SK-N-SH treated with all-trans-retinoic acid at 6 μM for 48 hours (cell line): Measurements from ENCODE around the gene N4BP2L1.

ENCODE experiments used
- BACH2 ChIP-seq: fragments of 250-450 bp; sonication (Bioruptor Pico); IDR thresholded peaks from 2 replicates; pipeline ENCODE4 v1.9.0; 2021; ENCODE audit warnings: mild to moderate bottlenecking, borderline replicate concordance
- CREB5 ChIP-seq: fragments of 250-450 bp; sonication (Bioruptor Pico); IDR thresholded peaks from 2 replicates; pipeline ENCODE4 v1.5.1; 2020; ENCODE audit warnings: low read depth, mild to moderate bottlenecking, moderate library complexity
- GLIS3 ChIP-seq: fragments of 250-450 bp; sonication (Bioruptor Pico); IDR thresholded peaks from 2 replicates; pipeline ENCODE4 v1.5.0; 2020; ENCODE audit warnings: mild to moderate bottlenecking, moderate library complexity
- OSR1 ChIP-seq: fragments of 250-450 bp; sonication (Bioruptor Pico); IDR thresholded peaks from 2 replicates; pipeline ENCODE4 v1.8.0; 2022; ENCODE audit warnings: moderate library complexity, mild to moderate bottlenecking, inconsistent platforms
- TCF4 ChIP-seq: fragments of 250-450 bp; sonication (Bioruptor Pico); IDR thresholded peaks from 2 replicates; pipeline ENCODE4 v1.8.0; 2021; ENCODE audit warnings: mild to moderate bottlenecking, moderate library complexity, borderline replicate concordance
- ZFP30 ChIP-seq: fragments of 450-650 bp; formaldehyde crosslinking; IDR thresholded peaks from 2 replicates; pipeline ENCODE4 v1.5.0; 2022; ENCODE audit warnings: mild to moderate bottlenecking, moderate library complexity
- ZNF8 ChIP-seq: fragments of 450-650 bp; formaldehyde crosslinking; IDR thresholded peaks from 2 replicates; pipeline ENCODE4 v1.5.0; 2020; ENCODE audit warnings: mild to moderate bottlenecking, moderate library complexity
- TF ChIP-seq, protein P1 (sequence below): fragments of 250-450 bp; sonication (Bioruptor Pico); IDR thresholded peaks from 2 replicates; pipeline ENCODE4 v1.5.0; 2020; ENCODE audit warnings: mild to moderate bottlenecking, moderate library complexity
- TF ChIP-seq, protein P2 (sequence below): fragments of 250-450 bp; sonication (Bioruptor Pico); IDR thresholded peaks from 2 replicates; pipeline ENCODE4 v1.8.0; 2021; ENCODE audit warnings: low read depth, mild to moderate bottlenecking, moderate library complexity, borderline replicate concordance

DNA sequence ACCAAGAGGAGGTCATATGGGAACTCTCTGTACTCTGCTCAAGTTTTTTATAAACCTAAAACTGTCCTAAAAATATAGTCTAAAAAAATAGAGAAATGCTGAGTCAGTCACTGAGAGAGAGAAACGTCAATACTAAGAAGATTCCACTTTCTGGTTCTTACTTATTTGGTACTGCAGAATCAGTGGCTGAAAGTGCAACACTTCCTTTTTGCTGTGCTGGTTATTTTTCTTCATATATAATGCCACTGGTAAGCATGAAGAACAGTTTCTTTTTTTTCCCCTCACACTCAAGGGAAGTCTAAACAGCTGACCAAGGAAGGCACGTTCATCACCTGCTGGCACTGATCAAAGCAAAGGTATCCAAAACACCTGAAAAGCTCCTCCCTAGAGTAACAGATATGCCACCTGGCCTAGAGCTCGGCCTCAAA lies 44.3 kb upstream of the N4BP2L1 start:
- TF ChIP-seq, protein P1, sequence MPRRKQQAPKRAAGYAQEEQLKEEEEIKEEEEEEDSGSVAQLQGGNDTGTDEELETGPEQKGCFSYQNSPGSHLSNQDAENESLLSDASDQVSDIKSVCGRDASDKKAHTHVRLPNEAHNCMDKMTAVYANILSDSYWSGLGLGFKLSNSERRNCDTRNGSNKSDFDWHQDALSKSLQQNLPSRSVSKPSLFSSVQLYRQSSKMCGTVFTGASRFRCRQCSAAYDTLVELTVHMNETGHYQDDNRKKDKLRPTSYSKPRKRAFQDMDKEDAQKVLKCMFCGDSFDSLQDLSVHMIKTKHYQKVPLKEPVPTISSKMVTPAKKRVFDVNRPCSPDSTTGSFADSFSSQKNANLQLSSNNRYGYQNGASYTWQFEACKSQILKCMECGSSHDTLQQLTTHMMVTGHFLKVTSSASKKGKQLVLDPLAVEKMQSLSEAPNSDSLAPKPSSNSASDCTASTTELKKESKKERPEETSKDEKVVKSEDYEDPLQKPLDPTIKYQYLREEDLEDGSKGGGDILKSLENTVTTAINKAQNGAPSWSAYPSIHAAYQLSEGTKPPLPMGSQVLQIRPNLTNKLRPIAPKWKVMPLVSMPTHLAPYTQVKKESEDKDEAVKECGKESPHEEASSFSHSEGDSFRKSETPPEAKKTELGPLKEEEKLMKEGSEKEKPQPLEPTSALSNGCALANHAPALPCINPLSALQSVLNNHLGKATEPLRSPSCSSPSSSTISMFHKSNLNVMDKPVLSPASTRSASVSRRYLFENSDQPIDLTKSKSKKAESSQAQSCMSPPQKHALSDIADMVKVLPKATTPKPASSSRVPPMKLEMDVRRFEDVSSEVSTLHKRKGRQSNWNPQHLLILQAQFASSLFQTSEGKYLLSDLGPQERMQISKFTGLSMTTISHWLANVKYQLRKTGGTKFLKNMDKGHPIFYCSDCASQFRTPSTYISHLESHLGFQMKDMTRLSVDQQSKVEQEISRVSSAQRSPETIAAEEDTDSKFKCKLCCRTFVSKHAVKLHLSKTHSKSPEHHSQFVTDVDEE (CRISPR knock-in tag), result no peak
- TF ChIP-seq GLIS3 (CRISPR knock-in tag), result no peak
- TF ChIP-seq BACH2, result no peak
- TF ChIP-seq, protein P2, sequence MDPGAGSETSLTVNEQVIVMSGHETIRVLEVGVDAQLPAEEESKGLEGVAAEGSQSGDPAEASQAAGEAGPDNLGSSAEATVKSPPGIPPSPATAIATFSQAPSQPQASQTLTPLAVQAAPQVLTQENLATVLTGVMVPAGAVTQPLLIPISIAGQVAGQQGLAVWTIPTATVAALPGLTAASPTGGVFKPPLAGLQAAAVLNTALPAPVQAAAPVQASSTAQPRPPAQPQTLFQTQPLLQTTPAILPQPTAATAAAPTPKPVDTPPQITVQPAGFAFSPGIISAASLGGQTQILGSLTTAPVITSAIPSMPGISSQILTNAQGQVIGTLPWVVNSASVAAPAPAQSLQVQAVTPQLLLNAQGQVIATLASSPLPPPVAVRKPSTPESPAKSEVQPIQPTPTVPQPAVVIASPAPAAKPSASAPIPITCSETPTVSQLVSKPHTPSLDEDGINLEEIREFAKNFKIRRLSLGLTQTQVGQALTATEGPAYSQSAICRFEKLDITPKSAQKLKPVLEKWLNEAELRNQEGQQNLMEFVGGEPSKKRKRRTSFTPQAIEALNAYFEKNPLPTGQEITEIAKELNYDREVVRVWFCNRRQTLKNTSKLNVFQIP, result no peak
- no peak for TF ChIP-seq CREB5
- no peak for TF ChIP-seq ZNF8 (CRISPR knock-in tag)
- no peak for TF ChIP-seq TCF4 (CRISPR knock-in tag)
- TF ChIP-seq ZFP30 (CRISPR knock-in tag), result no peak
- TF ChIP-seq OSR1 (CRISPR knock-in tag), result no peak
